Germinal center (tissue), 1 donor: ENCODE data around the gene LAMA1.

Experiments used
- DNase-seq: peaks from one replicate; pipeline ENCODE4 v3.0.0; 2012; ENCODE audit warnings: mixed read lengths, low spot score

Gene LAMA1

DNA sequence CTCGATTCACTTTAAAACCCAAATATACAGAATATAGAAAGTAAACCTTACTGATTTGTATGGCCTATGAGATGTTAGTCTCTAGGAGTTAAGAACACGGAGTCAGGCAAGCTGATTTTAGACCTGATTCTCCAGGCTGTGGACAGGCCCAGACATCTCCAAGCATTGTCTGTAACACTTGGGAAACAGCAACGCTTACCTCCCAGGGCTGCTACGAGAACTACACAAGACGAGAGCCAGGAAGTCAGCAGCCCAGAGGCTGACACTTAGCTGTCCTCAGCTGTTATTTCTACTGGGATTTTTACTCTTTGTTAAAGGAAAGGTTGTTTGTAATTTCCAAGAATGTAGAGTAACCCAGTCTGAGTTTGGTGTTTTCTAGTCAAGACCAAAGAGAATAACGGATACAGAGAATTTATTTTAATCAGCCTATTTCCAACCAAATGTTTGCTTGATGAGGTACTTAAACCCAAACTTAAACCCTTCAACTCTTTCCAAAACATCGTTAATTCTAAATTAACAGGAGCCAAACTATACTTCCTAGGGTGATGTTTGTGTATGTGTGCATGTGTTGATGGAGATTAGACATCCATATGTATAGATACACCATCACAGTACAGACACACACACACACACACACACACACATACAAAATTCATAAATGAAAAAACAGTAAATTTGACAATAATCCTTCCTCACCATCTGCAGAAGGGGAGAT, 123.4 kb downstream of the LAMA1 start:
- DNase-seq, result no peak

DNA sequence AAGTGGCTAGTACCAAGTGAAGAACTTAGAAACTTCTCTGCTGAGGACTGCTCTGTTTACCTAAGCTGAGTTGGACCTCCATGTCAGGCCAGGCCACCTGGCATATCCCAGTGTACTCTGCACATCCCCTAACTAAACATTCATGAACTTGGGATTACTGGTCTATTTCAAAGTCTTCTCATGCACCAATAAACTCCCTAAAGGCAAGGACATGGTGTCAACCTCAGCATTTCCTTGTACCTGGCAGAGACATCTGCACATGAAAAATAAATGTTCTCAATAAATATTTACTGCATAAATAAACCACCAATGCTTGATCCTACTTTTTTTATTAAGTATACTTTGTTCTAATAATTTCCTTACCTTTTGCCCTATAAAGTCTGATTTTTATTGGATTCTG, 124.8 kb downstream of the LAMA1 start:
- DNase-seq, result no peak

DNA sequence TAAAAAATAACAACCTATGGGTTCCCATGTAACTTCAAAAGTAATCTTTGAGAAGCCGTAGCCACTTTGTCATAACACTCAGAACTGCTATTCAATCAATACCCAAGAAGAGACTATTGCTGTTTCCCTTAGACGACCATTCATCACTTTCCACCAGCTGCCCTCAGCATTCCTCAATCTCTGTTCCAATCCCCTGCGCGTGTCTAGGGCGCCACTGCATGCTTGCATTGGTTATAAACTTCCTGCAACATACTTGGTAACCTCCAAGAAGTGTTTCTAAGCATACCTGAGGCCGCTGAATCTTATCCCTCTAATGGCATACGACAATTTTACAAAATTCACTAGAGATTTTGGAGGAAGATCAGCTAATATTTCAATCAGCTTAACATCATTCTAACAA, 134.2 kb downstream of the LAMA1 start:
- no peak for DNase-seq

DNA sequence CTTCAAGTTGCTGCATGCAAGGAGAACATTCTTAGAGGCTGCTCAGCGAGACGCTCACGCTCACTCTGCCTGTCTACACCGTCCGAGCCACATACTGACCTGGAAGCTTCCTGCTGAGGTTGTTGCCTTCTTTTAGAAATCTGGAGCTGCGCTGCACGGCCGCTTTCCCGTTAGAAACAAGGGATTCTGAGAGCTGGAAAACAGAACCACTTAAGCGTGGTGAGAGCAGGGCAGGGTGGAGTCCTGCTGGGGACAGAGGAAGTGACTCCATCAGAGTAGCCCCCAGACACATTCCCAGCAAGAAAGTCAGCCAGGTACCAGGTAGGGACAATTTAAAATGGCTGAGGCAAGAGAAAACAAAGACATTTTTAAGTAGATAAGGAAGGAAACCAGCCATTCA, 135.2 kb downstream of the LAMA1 start:
- DNase-seq, result no peak

DNA sequence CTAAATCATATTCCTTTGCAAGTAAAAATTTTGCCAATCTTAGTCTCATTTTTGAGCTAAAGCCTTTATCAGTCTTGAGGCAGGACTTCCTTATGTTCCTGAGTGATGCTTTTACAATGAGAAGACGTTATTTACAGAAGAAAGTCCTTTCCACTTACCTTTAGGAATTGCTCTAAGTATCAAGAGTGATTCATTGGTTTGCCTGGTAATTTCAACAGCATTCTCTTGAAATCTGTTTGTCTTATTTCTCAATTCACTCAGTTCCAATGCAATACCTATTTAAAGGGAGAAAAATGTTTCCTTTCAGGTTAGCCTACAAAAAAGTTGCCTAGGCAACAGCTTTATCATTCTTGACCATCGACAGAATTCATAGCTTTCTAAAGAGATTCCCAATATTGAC, 137.2 kb downstream of the LAMA1 start:
- DNase-seq, result no peak

DNA sequence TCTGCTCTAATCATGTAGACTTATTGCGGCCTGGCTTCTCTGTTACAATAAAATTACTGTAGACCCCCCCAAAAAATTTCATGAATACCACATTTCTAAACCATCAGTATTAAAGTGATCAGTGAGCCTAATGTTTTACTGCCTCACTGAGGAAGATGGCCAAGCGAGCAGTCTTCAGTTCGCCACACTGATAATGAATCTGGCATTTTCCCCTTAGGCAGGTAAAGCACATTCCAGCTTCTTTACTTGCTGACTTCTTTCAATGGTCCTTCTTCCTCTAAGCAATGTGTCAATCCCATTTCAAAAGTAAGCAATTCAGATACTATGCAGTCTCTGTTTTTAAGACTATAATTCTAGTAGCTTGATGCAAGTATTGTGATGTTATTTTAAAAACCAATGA, 137.6 kb downstream of the LAMA1 start:
- no peak for DNase-seq

DNA sequence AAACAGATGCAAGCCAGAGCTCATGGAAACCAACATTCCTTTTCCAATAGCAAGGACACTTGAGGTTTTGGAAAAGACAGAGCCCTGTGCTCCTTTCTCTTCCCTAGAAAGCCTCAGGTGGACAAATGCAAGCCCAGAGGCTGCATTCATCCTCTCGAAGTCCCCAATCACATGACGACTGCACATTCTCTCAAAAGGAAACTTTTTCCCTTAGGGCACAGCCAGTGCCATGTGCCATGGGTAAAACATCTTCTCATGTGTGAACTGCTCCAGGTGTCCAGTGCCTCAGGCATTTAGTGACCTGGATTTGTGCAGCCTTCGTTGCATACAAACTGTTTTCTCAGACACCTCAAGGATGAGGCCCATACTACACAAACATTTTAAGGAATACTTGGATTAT, 140.7 kb downstream of the LAMA1 start:
- no peak for DNase-seq

DNA sequence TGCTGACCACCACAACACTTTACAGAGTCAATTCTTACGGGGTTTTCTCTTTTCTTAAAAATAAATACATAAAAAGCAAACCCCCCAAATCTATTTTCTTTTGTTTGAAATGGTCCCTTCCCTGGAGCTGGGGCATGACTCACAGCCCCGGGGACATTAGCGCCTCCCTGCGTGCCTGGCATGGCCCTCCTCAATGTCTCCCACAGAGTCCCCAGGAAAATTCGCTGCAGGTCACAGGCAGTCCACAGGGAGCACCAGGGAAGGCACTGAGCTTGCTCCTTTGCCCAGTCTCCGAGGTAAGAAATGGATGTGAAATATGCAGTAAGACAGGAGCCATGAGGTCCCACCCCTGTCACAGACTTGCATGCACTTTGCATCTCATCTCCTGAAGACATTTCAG, 142.5 kb downstream of the LAMA1 start:
- no peak for DNase-seq

DNA sequence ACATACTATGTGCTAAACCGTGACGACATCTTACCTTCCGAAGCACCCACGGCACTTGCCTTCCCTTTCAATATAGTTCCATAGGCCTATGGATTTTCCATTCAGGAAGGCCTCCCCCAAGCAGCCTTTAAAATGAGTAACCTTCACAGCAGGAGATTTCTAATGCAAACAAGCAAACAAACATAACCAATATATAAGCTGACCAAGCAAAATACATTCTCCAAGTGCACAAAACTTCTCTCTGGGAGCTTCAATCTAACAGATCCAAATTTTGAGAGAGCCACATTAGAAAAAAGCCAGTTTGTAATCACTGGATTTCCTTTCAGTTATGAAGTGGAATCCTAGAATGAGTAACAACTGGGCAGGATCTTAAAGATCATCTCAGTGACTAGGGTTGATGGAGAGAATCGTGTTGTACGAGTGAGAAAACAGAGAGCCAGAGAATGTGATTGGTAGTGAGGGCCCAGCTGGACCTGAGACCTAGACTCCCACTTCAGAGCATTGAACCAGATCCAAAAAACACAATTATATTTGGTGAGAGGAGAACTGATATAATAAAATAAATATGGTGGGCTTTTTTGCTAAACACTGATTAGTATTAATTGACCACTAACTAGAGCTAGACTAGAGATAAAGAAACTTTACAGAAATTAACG, 145.6 kb downstream of the LAMA1 start:
- no peak for DNase-seq

DNA sequence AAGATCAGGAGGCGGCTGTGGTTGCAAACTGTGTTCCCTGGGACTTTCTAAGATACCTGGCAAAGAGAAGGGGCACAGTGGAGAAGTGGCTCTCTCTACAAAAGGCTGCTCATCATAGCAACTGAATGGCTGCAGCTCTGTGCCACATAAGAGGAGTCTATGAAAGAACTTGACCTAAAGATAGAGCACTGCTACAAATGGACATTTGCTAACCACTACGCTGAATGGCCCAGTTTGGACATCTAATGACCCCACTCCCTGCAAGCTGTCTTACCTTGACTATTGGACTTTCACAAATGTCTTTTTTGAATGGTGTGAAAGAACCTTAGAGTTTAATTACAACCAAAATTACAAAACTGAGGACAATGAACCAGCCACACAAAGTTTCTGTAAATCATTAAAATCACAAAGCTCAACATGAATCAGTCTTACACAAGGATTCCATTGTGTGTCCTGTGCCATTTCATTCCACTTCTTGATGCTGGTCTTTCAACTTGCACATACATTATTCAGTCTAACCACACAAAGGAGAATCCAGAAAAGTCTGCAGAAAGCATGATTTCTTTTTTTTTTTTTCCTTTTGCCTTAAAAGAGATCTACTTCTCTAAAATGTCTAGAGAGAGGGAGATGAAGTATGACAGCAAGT, 154.0 kb downstream of the LAMA1 start:
- no peak for DNase-seq

DNA sequence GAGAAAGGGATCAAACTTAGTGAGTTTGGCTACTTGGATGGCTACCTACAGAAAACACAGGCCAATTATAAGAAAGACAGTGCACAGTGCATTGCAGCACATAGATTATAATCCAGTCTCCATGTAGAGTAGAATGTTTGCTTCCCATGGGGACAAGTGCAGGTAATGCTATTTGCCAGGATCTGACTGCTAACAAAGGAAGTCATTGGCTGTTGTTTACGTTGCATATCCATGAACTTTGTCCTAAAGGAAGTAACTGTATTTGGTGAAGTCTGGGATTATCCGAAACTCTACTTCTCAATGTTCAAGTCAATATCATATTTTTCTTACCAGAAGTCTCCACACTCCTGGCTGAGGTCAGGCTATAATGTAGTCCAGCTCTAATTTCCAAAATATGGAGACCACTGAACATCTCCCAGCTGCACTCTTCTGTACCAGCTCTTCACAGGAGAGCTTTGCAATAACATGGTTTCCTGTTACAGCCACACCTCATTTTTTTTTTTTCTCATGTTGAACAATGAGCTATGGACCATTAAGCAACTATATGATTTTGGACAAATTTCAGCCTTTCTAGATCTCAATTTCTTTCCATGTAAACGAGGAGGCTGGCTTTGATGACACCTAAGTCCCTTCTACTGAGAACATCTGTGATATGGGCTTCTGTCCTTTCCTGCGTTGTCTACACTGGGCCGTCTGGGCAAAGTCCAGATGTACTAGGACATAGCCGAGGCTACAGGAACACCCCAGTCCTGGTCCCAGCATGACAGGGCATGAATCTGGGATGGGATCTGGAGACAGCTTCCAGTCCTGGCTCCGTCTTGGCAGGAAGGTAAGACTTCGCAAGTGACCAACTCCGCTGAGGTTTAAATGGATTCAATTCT, 154.8 kb downstream of the LAMA1 start:
- DNase-seq, result no peak

DNA sequence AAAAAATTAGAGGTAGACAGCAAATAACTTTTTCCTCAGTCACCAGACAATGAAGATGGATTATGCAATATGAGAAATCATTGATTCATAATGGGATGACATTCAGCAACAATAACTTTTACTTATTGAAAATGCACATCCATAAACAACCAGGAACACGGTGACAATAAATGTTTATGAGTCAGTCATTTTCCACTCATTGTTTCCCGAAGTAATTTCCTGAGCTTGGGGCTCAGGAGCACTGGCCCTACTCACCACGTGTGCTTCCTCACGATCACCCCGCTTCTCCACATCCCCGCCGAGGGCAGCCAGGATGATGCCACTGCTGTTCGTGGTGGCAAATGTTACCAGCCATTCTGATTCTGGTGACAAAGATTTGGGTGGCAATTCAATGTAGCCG, 156.3 kb downstream of the LAMA1 start:
- no peak for DNase-seq

DNA sequence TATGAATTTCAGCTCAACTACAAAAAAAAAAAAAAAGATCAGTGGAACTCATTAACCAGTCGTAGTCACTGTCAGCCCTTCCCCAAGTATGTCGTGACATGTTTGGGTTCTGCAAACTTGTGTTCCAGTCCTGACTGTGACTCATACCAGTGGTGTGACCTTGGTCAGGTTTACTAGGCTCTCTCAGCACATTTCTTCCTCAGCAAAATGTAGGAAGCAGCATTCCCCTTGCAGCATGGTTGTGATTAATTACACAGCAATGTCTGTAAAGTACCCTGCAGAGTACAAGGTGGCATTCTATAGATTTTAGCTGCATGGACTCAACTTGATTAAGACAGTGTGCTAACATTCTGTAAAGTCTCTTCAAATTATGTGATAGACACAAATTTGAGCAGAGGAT, 156.9 kb downstream of the LAMA1 start:
- DNase-seq, result no peak

DNA sequence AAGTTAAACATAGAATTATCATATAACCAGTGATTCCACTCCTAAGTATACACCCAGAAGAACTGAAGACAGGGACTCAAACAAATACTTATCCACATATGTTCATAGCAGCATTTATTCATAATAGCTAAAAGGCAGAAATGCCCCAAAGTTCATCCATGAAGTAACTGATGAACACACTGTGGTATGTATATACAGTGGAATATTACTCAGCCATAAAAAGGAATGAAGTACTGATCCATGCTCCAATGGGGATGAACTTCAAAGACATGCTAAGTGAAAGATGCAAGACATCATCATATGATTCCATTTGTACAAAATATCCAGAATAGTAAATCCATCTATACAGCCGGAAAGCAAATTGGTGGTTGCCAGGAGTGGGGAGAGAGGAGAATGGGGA, 157.5 kb downstream of the LAMA1 start:
- no peak for DNase-seq

DNA sequence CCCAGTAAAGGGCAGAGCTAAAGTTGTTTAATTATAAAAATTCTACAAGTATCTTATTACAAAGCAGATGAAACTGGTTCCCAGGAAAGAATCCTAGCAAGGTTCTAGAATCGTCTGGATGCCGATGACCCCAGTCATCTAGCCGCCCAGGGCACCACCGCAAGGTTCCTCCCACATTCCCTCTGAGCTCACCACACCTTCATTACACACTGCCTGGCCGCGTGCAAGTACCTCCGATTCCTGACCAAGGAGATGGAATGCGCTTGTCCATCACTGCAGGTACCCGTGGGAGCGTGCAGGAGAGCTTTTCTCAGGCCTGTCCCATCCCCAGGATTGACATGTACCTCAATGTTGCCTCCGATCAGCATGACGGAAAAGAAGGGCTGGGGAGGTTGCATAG, 158.5 kb downstream of the LAMA1 start:
- no peak for DNase-seq

DNA sequence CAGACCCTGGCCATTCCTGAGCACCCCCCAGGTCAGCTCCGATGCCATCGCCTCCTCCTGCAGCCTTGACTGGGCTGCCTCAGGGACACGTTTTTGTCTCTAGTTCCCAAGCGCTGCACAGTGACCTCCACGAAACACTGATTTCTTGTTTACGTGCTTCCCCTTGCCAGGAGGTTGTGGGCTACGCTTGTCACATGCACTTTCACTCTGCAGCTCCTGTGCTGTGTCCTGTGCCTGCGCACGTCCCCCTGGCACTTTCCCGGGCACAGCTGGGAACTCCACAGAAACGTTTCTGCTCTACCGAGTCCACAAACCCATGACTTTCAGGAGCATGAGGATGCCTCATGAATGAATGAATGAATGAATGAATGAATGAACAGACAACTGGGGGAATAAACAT, 160.6 kb downstream of the LAMA1 start:
- DNase-seq, result no peak

DNA sequence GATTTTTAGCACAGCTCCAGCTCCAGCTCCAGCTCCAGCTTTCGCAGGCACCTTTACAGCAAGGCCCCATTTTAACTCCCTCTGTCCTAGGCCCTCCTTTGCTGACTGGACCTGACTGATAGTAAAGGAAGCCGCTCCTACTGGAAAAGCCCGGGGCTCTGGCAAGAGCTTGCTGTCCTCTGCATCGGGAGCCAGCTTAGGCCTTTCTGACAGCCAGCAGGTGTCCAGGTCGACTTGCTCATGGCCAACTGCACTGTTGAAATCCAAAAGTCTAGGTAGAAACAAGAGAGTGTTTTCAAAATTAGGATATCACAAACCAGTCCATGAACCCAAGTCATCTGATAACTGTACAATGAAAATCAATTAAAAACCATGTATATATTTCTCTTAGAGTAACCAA, 161.1 kb downstream of the LAMA1 start:
- DNase-seq, result no peak

DNA sequence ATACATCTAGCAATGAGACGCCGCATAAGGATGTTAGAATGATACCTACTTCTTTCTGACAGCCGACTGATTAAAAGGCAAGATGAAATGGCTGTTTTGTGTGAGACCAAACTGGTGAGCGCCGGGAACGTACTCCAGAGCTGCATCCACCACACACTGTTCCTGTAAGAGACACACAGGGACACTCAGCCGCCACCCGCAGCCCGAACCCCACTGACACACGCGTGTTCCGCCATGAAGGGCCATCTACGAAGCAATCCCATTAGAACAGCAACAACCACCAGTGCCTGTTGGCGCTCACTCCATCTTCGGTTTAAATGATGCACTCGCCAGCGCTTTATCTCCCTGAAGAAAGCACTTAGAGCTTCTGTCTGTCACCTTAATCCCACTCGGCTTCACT, 162.3 kb downstream of the LAMA1 start:
- no peak for DNase-seq

DNA sequence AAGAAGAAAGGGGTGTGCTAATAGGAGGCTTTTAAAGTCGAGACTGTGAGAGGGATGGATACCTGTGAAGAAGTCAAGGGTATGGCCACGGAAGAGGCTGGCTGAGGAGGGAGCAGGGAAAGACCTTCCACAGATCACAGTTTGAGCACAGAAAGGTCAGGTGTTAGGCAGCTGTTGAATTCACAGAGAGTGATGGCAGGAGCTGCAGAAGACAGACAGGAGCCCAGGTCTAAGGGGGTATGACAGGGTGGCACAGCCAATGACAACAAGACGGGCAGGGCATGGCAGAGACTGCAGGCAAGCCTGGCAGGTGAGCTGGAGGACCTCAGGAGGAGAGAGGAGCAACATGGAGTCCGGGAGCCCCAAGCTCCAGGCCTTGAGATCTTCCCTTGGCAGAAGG, 163.1 kb downstream of the LAMA1 start:
- no peak for DNase-seq

DNA sequence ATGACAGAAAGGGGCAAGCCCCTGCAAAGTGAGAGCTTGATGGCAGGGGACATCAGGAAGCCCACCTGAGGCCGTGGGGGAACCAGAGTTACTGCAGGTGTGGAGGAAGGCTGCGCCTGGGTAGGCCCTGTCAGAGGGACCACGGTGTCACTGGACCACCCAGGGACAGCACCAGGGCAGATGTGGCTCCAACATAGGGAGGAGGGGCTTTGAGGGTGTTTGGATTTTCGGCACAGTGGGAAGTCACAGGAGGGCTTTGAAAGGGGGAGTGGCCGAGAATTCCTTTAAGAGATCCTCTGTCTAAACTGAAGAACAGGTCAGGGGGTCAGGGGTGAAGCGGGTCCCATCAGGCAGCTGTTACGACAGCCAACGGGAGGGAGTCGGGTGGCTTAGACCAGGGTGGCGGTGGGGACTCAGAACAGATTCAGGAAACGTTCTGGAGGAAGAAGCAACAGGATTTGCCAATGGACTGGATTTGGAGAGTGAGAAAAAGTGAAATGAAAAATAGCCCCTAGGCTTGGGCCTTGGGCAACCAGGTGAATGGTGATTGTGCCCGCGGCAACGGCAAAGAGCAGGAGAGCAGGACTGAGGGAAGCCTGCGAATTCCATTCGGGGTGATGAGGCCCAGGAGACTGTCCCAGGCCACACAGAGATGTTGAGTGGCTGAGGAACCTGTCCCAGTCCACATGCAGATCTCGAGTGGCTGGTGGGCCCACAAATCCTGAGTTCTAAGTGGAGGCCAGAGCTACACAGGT, 166.1 kb downstream of the LAMA1 start:
- no peak for DNase-seq

DNA sequence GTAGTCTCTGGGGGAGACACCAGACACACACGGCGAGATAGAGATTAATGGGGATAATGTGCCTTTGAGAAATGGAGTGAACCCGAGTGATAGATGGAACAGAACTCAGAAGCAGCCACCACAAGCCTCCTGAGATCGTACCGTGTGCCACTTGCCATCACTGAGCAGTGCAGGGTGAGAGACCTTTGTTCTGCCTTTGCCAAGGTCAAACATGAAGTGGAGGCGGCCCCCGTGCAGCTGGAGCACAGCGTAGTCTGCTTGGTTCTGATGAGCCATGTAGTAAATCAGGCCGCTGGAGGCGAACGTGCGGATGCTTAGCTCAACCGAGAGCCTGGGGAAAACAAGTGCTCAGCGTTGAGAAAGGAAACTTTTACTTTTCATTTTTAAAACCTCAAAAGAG, 167.0 kb downstream of the LAMA1 start:
- DNase-seq, result no peak
